ENCODE data around the gene CMSS1.

CMSS1 gene

GRCh38 chr3:99931059-99931458 is 113.4 kb downstream of the CMSS1 start:
- TF ChIP-seq GABPA (IDR thresholded peaks at IDR 0.05; ENCODE audit: low read depth) (no peak), SPI1 (IDR thresholded peaks at IDR 0.05; ENCODE audit: borderline replicate concordance, low read depth) (peak; percentile 46; the same call in 1 of the 2 replicates)

DNA sequence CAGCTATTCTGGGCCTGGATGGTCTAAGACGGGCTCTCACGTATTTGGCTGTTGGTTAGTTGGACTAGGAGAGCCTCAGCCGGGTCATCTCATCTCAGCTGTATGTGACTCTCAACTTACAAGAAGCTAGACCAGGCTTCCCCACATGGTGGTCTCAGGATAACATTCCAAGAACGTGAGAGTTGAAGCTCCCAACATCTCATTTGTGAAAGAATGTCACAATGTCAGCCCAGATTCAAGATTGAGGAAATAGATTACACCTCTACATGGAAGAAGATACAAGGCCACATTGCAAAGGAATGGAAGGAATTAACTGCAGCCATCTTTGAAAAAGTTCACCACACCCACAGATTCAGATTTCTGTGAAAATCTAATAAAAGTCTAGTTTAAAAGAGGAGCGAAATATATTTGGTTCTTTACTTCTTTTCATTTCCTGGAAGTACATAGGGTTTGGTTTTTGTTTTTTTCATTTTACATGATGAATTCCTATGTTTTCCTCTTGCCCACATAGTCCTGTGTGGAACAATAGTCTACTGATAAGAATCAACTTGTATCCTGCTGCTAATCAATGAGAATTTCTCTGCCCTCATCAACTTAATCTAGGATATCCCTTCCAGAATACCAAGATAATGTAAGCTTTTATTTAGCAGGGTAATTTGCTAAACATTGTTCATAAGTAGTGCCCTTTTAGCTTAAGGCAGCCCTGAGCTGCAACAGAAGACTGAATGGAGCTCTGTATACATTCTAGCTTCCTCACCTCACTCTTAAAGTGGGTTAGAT is 116.5 kb downstream of the CMSS1 start:
- no peak overlapping the region for H3K4me3 ChIP-seq (replicated peaks; ENCODE audit: insufficient read depth, low read length)
- DNase-seq (ENCODE audit: low read depth in 1 of 2, low spot score in 1 of 2) = no peak
- no peaks in the 10 kb centered on the region for H3K27me3 ChIP-seq (ENCODE audit: insufficient read depth, poor library complexity, severe bottlenecking)
- H3K27ac ChIP-seq (replicated peaks) = no peak overlapping the region
- no peak for TF ChIP-seq REST (IDR thresholded peaks at IDR 0.05; ENCODE audit: insufficient replicate concordance, low read depth)
- no peak for TF ChIP-seq GABPA (IDR thresholded peaks at IDR 0.05; ENCODE audit: low read depth)
- no peak for TF ChIP-seq SPI1 (IDR thresholded peaks at IDR 0.05; ENCODE audit: borderline replicate concordance, low read depth)
- no peak for TF ChIP-seq POLR2AphosphoS5 (IDR thresholded peaks at IDR 0.05; ENCODE audit: low read depth)
- no peak for TF ChIP-seq CTCF (IDR thresholded peaks at IDR 0.05; ENCODE audit: insufficient read depth, low read length)

More at GRCh38 chr3:99931059-99931458, 113.4 kb downstream of the CMSS1 start:
- Histone ChIP-seq H3K4me3 (replicated peaks; ENCODE audit: insufficient read depth, low read length) (no peak overlapping the region), H3K27me3 (ENCODE audit: insufficient read depth, poor library complexity, severe bottlenecking) (no peaks in the 10 kb centered on the region), H3K27ac (replicated peaks) (no peak overlapping the region)
- no peak for DNase-seq (ENCODE audit: low read depth in 1 of 2, low spot score in 1 of 2)

GRCh38 chr3:99934975-99935797 is 117.5 kb downstream of the CMSS1 start:
- no peaks in the 10 kb centered on the region for H3K27me3 ChIP-seq (ENCODE audit: insufficient read depth, poor library complexity, severe bottlenecking)
- H3K27ac ChIP-seq (replicated peaks) = no peak overlapping the region
- no peak overlapping the region for H3K4me3 ChIP-seq (replicated peaks; ENCODE audit: insufficient read depth, low read length)
- TF ChIP-seq REST (IDR thresholded peaks at IDR 0.05; ENCODE audit: insufficient replicate concordance, low read depth) = no peak
- TF ChIP-seq CTCF (IDR thresholded peaks at IDR 0.05; ENCODE audit: insufficient read depth, low read length) = no peak
- TF ChIP-seq GABPA (IDR thresholded peaks at IDR 0.05; ENCODE audit: low read depth) = no peak
- no peak for TF ChIP-seq POLR2AphosphoS5 (IDR thresholded peaks at IDR 0.05; ENCODE audit: low read depth)
- DNase-seq (ENCODE audit: low read depth in 1 of 2, low spot score in 1 of 2) = no peak

- H3K4me3 ChIP-seq (replicated peaks; ENCODE audit: insufficient read depth, low read length) = no peak overlapping the region
- H3K27me3 ChIP-seq (ENCODE audit: insufficient read depth, poor library complexity, severe bottlenecking) = no peaks in the 10 kb centered on the region
- DNase-seq (ENCODE audit: low read depth in 1 of 2, low spot score in 1 of 2) = no peak
- no peak for TF ChIP-seq REST (IDR thresholded peaks at IDR 0.05; ENCODE audit: insufficient replicate concordance, low read depth)
- no peak for TF ChIP-seq POLR2AphosphoS5 (IDR thresholded peaks at IDR 0.05; ENCODE audit: low read depth)
- no peak overlapping the region for H3K27ac ChIP-seq (replicated peaks)
These were observed 120.7 kb downstream of the CMSS1 start for GRCh38 chr3:99938270-99938911.
